IMR-90 (cell line): ENCODE results near the gene NDRG2. TPM values are rescaled to one million over a fixed set of nuclear protein-coding genes. Genes with fewer than 3 reads are reported as not detected.

Source experiments
- ATAC-seq: fragments of 200-7000 bp; cut with Tn5 transposase; 2 replicates; pipeline ENCODE4 v1.9.1; 2020; ENCODE audit warnings: low read depth, mild to moderate bottlenecking, moderate library complexity
- BruUV-seq: library from RNA; stranded (reverse); fragments of 400-500 nt; replicated peaks from 2 replicates; lab custom pipeline; 2021; lab: Mats Ljungman, UMichigan
- CTCF ChIA-PET: fragments of 300-600 bp; formaldehyde crosslinking; extraction: SDS; loops from one replicate; lab custom pipeline; 2021; ENCODE audit warnings: antibody characterized with exemption; lab: Yijun Ruan, JAX
- POLR2A ChIA-PET: fragments of 300-600 bp; sonication (Branson Sonifier 250); formaldehyde crosslinking; loops from one replicate; lab custom pipeline; 2022; ENCODE audit warnings: antibody characterized with exemption; ENCODE audit not compliant: unreplicated experiment; lab: Charles Lee
- DNase-seq: peaks from one replicate; pipeline ENCODE4 v3.0.0; 2013
- H2AFZ ChIP-seq: replicated peaks from 2 replicates; pipeline ENCODE3; 2013; ENCODE audit warnings: low read length, mild to moderate bottlenecking; ENCODE audit not compliant: poor library complexity
- H2AK5ac ChIP-seq: 2 replicates; pipeline ENCODE4 v1.6.1; 2013; ENCODE audit warnings: low read depth, low read length, inconsistent platforms
- H2AK9ac ChIP-seq: replicated peaks from 2 replicates; pipeline ENCODE3; 2013; ENCODE audit warnings: mild to moderate bottlenecking, low read depth, low read length, moderate library complexity; ENCODE audit not compliant: poor library complexity
- H2BK120ac ChIP-seq: 2 replicates; pipeline ENCODE4 v1.6.1; 2013; ENCODE audit warnings: low read depth, low read length, inconsistent platforms
- H2BK15ac ChIP-seq: 3 replicates; pipeline ENCODE4 v1.6.1; 2013; ENCODE audit warnings: low read depth, low read length, inconsistent platforms
- H2BK20ac ChIP-seq: 2 replicates; pipeline ENCODE4 v1.6.1; 2013; ENCODE audit warnings: low read depth, mild to moderate bottlenecking, inconsistent platforms, low read length, moderate library complexity
- H2BK5ac ChIP-seq: 2 replicates; pipeline ENCODE4 v1.6.1; 2013; ENCODE audit warnings: mild to moderate bottlenecking, low read depth, low read length, inconsistent platforms; ENCODE audit not compliant: poor library complexity, severe bottlenecking
- H3K14ac ChIP-seq: replicated peaks from 2 replicates; pipeline ENCODE4 v1.6.1; 2013; ENCODE audit warnings: low read depth, low read length, inconsistent platforms
- H3K18ac ChIP-seq: 2 replicates; pipeline ENCODE4 v1.6.1; 2013; ENCODE audit warnings: low read depth, low read length, control low read depth
- H3K23ac ChIP-seq: 2 replicates; pipeline ENCODE4 v1.6.1; 2013; ENCODE audit warnings: low read depth, low read length, inconsistent platforms
- H3K27ac ChIP-seq: 2 replicates; pipeline ENCODE4 v1.5.1; 2013; ENCODE audit warnings: mild to moderate bottlenecking, control low read depth, low read length; ENCODE audit not compliant: insufficient read depth
- H3K27me3 ChIP-seq: 2 replicates; pipeline ENCODE4 v1.6.1; 2013; ENCODE audit warnings: low read length; ENCODE audit not compliant: control insufficient read depth, insufficient read depth
- H3K36me3 ChIP-seq: 2 replicates; pipeline ENCODE4 v1.6.1; 2013; ENCODE audit warnings: low read length, mixed read lengths; ENCODE audit not compliant: control insufficient read depth, insufficient read depth
- H3K4ac ChIP-seq: 2 replicates; pipeline ENCODE4 v1.6.1; 2013; ENCODE audit warnings: low read depth, low read length, inconsistent platforms
- H3K4me1 ChIP-seq: 2 replicates; pipeline ENCODE4 v1.6.1; 2013; ENCODE audit warnings: low read length, mixed read lengths; ENCODE audit not compliant: control insufficient read depth, insufficient read depth
- H3K4me2 ChIP-seq: 2 replicates; pipeline ENCODE4 v1.6.1; 2013; ENCODE audit warnings: low read depth, mild to moderate bottlenecking, control low read depth, low read length, moderate library complexity
- H3K4me3 ChIP-seq: 2 replicates; pipeline ENCODE4 v1.5.1; 2013; ENCODE audit warnings: low read depth, mild to moderate bottlenecking, control low read depth, low read length, moderate library complexity; ENCODE audit not compliant: insufficient read depth
- H3K56ac ChIP-seq: 2 replicates; pipeline ENCODE4 v1.6.1; 2013; ENCODE audit warnings: low read length, inconsistent platforms; ENCODE audit not compliant: insufficient read depth; ENCODE audit errors: extremely low read depth
- H3K79me1 ChIP-seq, 2 experiments: 2 replicates each; pipeline ENCODE4 v1.6.1; 2013; ENCODE audit warnings: low read length in 2 of 2, inconsistent platforms in 1 of 2, low read depth in 1 of 2
- H3K9ac ChIP-seq: 2 replicates; pipeline ENCODE4 v1.6.1; 2013; ENCODE audit warnings: low read depth, low read length, control low read depth
- H3K9me1 ChIP-seq: 2 replicates; pipeline ENCODE4 v1.6.1; 2013; ENCODE audit warnings: low read length, inconsistent platforms; ENCODE audit not compliant: insufficient read depth
- H3K9me3 ChIP-seq: 2 replicates; pipeline ENCODE4 v1.6.1; 2013; ENCODE audit warnings: low read length; ENCODE audit not compliant: control insufficient read depth, insufficient read depth
- H4K20me1 ChIP-seq: 2 replicates; pipeline ENCODE4 v1.6.1; 2013; ENCODE audit warnings: low read length, inconsistent platforms; ENCODE audit not compliant: insufficient read depth
- H4K5ac ChIP-seq: 2 replicates; pipeline ENCODE4 v1.6.1; 2013; ENCODE audit warnings: mild to moderate bottlenecking, low read depth, low read length, control low read depth
- H4K8ac ChIP-seq, 2 experiments: 2 replicates each; pipeline ENCODE4 v1.6.1; 2013; ENCODE audit warnings: low read depth in 2 of 2, low read length in 2 of 2, control low read depth in 1 of 2, inconsistent platforms in 1 of 2
- H4K91ac ChIP-seq: 2 replicates; pipeline ENCODE4 v1.6.1; 2013; ENCODE audit warnings: low read depth, low read length, inconsistent platforms; ENCODE audit not compliant: insufficient read depth
- BHLHE40 ChIP-seq: fragments of 150-350 bp; IDR thresholded peaks from 2 replicates; pipeline ENCODE4 v1.6.1; 2016; ENCODE audit warnings: mild to moderate bottlenecking, low read depth, low read length
- CHD1 ChIP-seq: IDR thresholded peaks from 2 replicates; pipeline ENCODE4 v1.6.1; 2012; ENCODE audit warnings: low read depth, low read length, improper control_type of control experiment
- CTCF ChIP-seq: conservative IDR thresholded peaks from 2 replicates; pipeline ENCODE4 v1.5.1; 2012; ENCODE audit warnings: mild to moderate bottlenecking, low read depth, low read length, improper control_type of control experiment
- FOS ChIP-seq: fragments of 150-350 bp; IDR thresholded peaks from 2 replicates; pipeline ENCODE4 v1.6.1; 2016; ENCODE audit warnings: low read depth, low read length
- MAZ ChIP-seq: IDR thresholded peaks from 2 replicates; pipeline ENCODE4 v1.6.1; 2012; ENCODE audit warnings: low read depth, mild to moderate bottlenecking, low read length, improper control_type of control experiment, moderate library complexity, borderline replicate concordance
- MXI1 ChIP-seq: IDR thresholded peaks from 2 replicates; pipeline ENCODE4 v1.6.1; 2012; ENCODE audit warnings: low read depth, mild to moderate bottlenecking, low read length, moderate library complexity, borderline replicate concordance
- NFE2L2 ChIP-seq: fragments of 150-350 bp; IDR thresholded peaks from 2 replicates; pipeline ENCODE4 v1.6.1; 2016; ENCODE audit warnings: low read depth, mild to moderate bottlenecking, low read length
- RAD21 ChIP-seq: IDR thresholded peaks from 2 replicates; pipeline ENCODE4 v1.6.1; 2012; ENCODE audit warnings: low read length, improper control_type of control experiment
- RCOR1 ChIP-seq: IDR thresholded peaks from 2 replicates; pipeline ENCODE4 v1.6.1; 2012; ENCODE audit warnings: mild to moderate bottlenecking, low read length, improper control_type of control experiment; ENCODE audit not compliant: insufficient replicate concordance
- RFX5 ChIP-seq: IDR thresholded peaks from 2 replicates; pipeline ENCODE4 v1.8.0; 2012; ENCODE audit warnings: low read depth, mild to moderate bottlenecking, low read length, moderate library complexity
- SMC3 ChIP-seq: fragments of 150-350 bp; IDR thresholded peaks from 2 replicates; pipeline ENCODE4 v1.6.1; 2016; ENCODE audit warnings: low read depth, mild to moderate bottlenecking, antibody characterized with exemption, low read length, moderate library complexity
- USF2 ChIP-seq: fragments of 150-350 bp; IDR thresholded peaks from 2 replicates; pipeline ENCODE4 v1.6.1; 2017; ENCODE audit warnings: mild to moderate bottlenecking, antibody characterized with exemption, low read length, low read depth
- WGBS, 2 experiments: methylation state at CpG; one replicate each; pipeline versions ENCODE4 v1.1.5 to v1.1.7; 2013; ENCODE audit warnings: missing lambda C conversion rate in 2 of 2; ENCODE audit not compliant: insufficient read length in 1 of 2; ENCODE audit errors: extremely low coverage in 2 of 2; 5-methylcytosine and 5-hydroxymethylcytosine counted together
- dilution Hi-C: fragments of 300-500 bp; cut with HindIII; formaldehyde crosslinking; loops from one replicate; pipeline ENCODE4 v1.14.3; 2018; ENCODE audit warnings: low sequenced_read_pairs; ENCODE audit not compliant: unreplicated experiment
- in situ Hi-C: fragments of 300-500 bp; cut with MboI; formaldehyde crosslinking; loops from 3 replicates; pipeline ENCODE4 v1.14.3; 2019; ENCODE audit warnings: low sequenced_read_pairs, inconsistent platforms, mixed read lengths
- intact Hi-C: fragments of 100-400 bp; cut with micrococcal nuclease; formaldehyde crosslinking; loops from 2 replicates; pipeline ENCODE4 v1.10.0; 2022
- polyA plus RNA-seq, 3 experiments: library from polyadenylated mRNA; depleted of rRNA; stranded (reverse); fragments of >200 nt; gene quantifications; 2 replicates each; pipeline ENCODE4 v1.2.3, GENCODE V29; 2012; ENCODE audit warnings: low replicate concordance in 1 of 3
- total RNA-seq: library from RNA; depleted of rRNA; stranded (reverse); fragments of >200 nt; gene quantifications from 2 replicates; pipeline ENCODE4 v1.2.3, GENCODE V29; 2012

The NDRG2 gene
- total and polyA plus RNA-seq, 2 of the 4 experiments (the other 2 are of a cell fraction): 0.36 to 1.5 TPM

GRCh38 chr14:21016413-21017190 lies 8.3 kb downstream of the NDRG2 start (continued):
- no peak for TF ChIP-seq MXI1

- Histone ChIP-seq H4K5ac (no peak overlapping the region), H2BK120ac (no peak overlapping the region), H4K20me1 (no peaks in the 10 kb centered on the region), H3K4ac (no peak overlapping the region), H3K18ac (no peak overlapping the region), H4K91ac (no peak overlapping the region), H3K9ac (no peak overlapping the region), H3K4me3 (no peak overlapping the region), H3K9me3 (no peaks in the 10 kb centered on the region), H2BK5ac (no peak overlapping the region), H3K9me1 (no peaks in the 10 kb centered on the region), H2BK15ac (no peak overlapping the region), H3K4me2 (no peak overlapping the region), H2AFZ (no peak overlapping the region), H2BK20ac (no peak overlapping the region), H3K27ac (no peak overlapping the region), H3K79me1 (no peaks in the 10 kb centered on the region), H3K36me3 (no peaks in the 10 kb centered on the region), H2AK9ac (no peak overlapping the region), H4K8ac (no peak overlapping the region), H3K27me3 (peaks cover 25% of the 10 kb centered on the region), H3K4me1 (no peaks in the 10 kb centered on the region), H2AK5ac (no peak overlapping the region), H3K14ac (no peak overlapping the region), H3K23ac (no peak overlapping the region), H3K56ac (no peak overlapping the region)
- POLR2A ChIA-PET: no interaction called here
- dilution Hi-C loops (no loop called here), in situ Hi-C loops (loop anchor here (5.0 kb wide), 1 partner anchor 87 kb away; the partner anchor contains the start of gene TMEM253), intact Hi-C loops (no loop called here)
- no peak for TF ChIP-seq NFE2L2
- no peak for TF ChIP-seq USF2
- TF ChIP-seq MXI1: no peak
- no peak for TF ChIP-seq RFX5
- TF ChIP-seq RAD21: no peak
- TF ChIP-seq BHLHE40: no peak
- no peak for TF ChIP-seq CTCF
- no peak for TF ChIP-seq MAZ
- no peak for TF ChIP-seq FOS
- no peak for TF ChIP-seq RCOR1
- TF ChIP-seq SMC3: no peak
- no peak for TF ChIP-seq CHD1
- no TSS peak for BruUV-seq
- ATAC-seq (no peak), DNase-seq (no peak)
- CTCF ChIA-PET: interaction anchor here (0.6 to 3.0 kb wide), 23 partner anchors 9 to 202 kb away, joined by 3 to 44 read pairs (median 6); partner anchors contain the start of genes NDRG2 and TMEM253
- 80% methylated on average over 3 of the region's 6 CpGs; no CpG with 5 or more reads in 1 of the 2 experiments for WGBS, 2 experiments
These were observed 9.5 kb downstream of the NDRG2 start for GRCh38 chr14:21015312-21015711.
